D721Med (cell line): ENCODE measurements around the gene MAGEF1.

Experiments
- DNase-seq: peaks from one replicate; pipeline ENCODE4 v3.0.0; 2011; ENCODE audit warnings: low spot score; ENCODE audit not compliant: insufficient read length
- FAIRE-seq: peaks from 2 replicates; lab custom pipeline; 2011; peaks lifted over from hg19 to GRCh38; lab: Jason Lieb, UNC
- CTCF ChIP-seq: IDR thresholded peaks from 2 replicates; pipeline ENCODE4 v1.5.1; 2012; ENCODE audit warnings: mild to moderate bottlenecking, control low read depth; ENCODE audit not compliant: insufficient read depth; ENCODE audit errors: missing control alignments

MAGEF1 gene

GRCh38 chr3:184685646-184686045, 26.2 kb downstream of the MAGEF1 start:
- TF ChIP-seq CTCF, result no peak
- no peak for FAIRE-seq
- no peak for DNase-seq

DNA sequence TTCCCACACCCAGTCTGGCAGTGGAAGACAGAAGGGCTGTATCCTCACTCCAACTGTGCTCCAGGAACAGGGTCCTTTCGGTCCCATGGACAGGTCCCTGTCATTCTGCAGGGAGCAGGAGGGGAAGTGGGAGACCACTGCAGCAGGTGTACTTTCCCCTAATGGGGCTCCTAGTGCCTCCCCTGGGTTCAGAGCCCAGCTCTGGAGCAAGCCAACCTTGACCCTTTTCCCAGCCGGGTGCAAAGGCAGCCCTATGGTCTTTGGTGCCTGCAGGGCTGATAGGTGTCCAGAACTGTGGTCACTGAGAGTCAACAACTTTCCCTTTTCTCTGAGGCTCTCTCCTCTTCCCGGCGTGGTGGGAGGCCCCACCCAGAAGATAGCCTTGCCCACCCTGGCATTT, 26.8 kb downstream of the MAGEF1 start:
- FAIRE-seq (no peak), DNase-seq (no peak)
- no peak for TF ChIP-seq CTCF

DNA sequence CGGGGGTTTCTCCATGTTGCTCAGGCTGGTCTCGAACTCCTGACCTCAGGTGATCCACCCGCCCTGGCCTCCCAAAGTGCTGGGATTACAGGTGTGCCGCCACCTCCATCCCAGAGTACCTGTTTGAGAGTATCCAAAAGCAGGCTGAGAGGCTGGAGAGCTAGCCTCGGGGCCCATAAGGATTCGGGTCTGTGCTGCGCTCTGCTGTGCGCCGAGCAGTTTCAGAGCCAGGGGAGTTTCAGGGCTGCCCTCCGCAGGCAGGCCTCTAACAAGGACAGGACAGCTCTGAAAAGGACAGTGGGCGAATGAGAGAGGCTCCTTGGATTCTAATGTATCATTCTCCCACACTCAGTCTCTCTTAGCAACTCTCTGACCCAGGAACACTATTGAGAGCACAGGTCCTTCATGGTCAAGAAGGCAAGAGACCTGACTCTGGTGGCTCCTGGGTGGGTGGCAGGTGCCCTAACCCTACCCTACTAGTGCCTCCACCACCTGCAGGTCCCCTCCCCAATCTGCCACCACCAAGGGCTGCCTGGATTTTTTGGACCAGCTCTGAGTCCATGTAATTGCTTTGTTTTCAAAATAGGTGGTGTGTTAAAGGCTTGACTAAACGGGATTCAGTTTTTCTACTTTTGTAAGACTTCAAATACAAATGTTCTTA, 27.8 kb downstream of the MAGEF1 start:
- DNase-seq (no peak), FAIRE-seq (no peak)
- TF ChIP-seq CTCF, result no peak

DNA sequence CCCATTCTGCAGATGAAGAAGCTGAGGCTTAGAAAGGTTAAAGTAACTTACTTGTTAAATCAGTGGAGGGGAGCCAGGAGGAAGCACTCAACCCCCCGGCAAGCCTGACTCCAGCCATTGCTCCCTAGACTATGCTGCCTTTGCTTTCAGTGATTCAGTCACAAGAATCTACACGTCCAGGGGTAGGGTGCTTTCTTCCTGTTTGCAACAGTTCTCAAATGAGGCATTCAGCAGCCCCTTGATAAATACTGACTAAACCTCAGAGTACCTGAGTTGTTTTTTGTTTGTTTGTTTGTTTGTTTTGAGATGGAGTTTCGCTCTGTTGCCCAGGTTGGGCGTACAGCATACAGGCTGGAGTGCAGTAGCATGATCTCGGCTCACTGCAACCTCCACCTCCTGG, 28.6 kb downstream of the MAGEF1 start:
- FAIRE-seq, result no peak
- no peak for DNase-seq
- TF ChIP-seq CTCF, result no peak

DNA sequence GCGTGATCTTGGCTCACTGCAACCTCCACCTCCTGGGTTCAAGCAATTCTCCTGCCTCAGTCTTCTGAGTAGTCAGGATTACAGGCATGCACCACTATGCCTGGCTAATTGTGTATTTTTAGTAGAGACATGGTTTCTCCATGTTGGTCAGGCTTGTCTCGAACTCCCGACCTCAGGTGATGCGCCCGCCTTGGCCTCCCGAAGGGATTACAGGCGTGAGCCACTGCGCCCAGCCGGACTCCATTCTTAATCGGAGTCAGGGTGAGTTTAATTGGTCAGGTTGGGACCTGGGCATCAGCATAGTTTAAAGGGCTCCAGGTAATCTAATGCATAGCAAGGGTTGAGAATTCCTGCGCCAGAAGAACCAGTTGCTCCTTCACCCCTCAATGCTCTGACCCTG, 29.2 kb downstream of the MAGEF1 start:
- FAIRE-seq, result no peak
- DNase-seq, result no peak
- TF ChIP-seq CTCF, result no peak

DNA sequence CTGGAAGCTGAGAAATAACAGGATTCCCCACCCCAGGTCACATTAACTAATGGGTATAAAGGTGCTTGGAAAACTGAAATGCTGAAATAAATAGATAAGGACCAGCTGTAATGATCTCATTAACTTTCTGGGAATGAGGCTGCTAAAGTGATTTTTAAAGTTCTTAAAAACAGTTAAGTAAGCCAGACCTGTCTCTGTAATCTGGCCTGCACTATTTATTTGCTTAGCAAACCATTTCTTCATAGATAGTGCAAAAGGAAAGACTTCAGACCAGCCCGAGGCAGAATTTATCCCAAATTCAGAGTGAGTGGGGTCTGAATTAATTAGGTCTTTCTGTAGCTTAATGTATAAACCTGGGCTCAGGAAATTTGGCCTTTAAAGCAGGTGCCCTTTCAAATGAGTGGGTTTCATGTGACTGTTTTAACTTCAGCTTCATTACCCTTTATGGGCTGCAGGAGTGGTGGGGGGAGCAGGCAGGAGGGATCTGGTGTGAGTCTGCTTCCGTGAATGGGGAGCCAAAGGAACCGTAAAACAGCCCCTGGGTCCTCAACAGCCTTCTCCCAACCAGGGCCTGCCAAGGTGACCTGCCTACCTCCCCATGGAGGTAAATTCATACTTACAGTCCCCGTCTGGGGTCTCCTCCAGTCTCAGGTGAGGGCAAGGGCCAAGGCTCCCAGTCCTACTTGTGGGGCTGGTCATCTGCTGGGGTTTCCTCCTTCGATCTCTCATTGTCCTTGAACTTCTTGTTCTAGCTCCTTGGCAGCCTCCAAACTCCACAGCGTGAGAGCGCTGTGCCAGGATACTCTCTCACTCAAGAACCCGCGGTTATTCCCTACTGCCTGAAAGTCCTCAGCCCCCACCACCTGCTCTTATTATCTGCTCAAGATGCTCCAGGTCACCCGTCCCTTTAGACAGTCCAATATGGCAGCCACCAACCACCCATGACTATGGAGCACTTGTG, 31.2 kb downstream of the MAGEF1 start:
- FAIRE-seq, result no peak
- TF ChIP-seq CTCF, result no peak
- no peak for DNase-seq
